GM18951 (cell line): ENCODE results near the gene ACE.

Experiments
- POLR2A ChIP-seq: IDR thresholded peaks from 4 replicates; pipeline ENCODE4 v1.6.1; 2011; ENCODE audit warnings: mild to moderate bottlenecking; ENCODE audit not compliant: insufficient read length, insufficient read depth; ENCODE audit errors: extremely low read depth
- in situ Hi-C: fragments of 300-500 bp; cut with MboI; formaldehyde crosslinking; loops from one replicate; pipeline ENCODE4 v1.12.0; 2022; ENCODE audit warnings: low sequenced_read_pairs, mixed read lengths, inconsistent platforms; ENCODE audit not compliant: unreplicated experiment

ACE gene

GRCh38 chr17:63540590-63540989 is 63.7 kb downstream of the ACE start:
- TF ChIP-seq POLR2A, result no peak
- in situ Hi-C loops, result no loop called here

GRCh38 chr17:63542218-63542545 is 65.3 kb downstream of the ACE start:
- TF ChIP-seq POLR2A, result no peak
- in situ Hi-C loops, result no loop called here

GRCh38 chr17:63542942-63543821 is 66.3 kb downstream of the ACE start:
- in situ Hi-C loops, result no loop called here
- TF ChIP-seq POLR2A, result no peak

- no peak for TF ChIP-seq POLR2A
- in situ Hi-C loops, result no loop called here
Observed at GRCh38 chr17:63543822-63544420, 67.1 kb downstream of the ACE start.

- TF ChIP-seq POLR2A, result no peak
- in situ Hi-C loops, result no loop called here
Observed at GRCh38 chr17:63544467-63545301, 67.8 kb downstream of the ACE start.

- TF ChIP-seq POLR2A, result no peak
- in situ Hi-C loops, result no loop called here
Observed at GRCh38 chr17:63546308-63547082, 69.6 kb downstream of the ACE start.

GRCh38 chr17:63547083-63547523 is 70.2 kb downstream of the ACE start:
- no peak for TF ChIP-seq POLR2A
- in situ Hi-C loops, result no loop called here
